HG03520 (cell line): ENCODE data around the gene FIGN.

Experiments
- ATAC-seq: cut with Tn5 transposase; IDR thresholded peaks from one replicate; pipeline ENCODE4 v1.9.1; 2021; ENCODE audit warnings: mild to moderate bottlenecking, moderate library complexity; ENCODE audit not compliant: unreplicated experiment

Gene FIGN

GRCh38 chr2:163617517-163617916, 118.3 kb downstream of the FIGN start:
- no peak for ATAC-seq

GRCh38 chr2:163613266-163613731, 122.5 kb downstream of the FIGN start:
- no peak for ATAC-seq

DNA sequence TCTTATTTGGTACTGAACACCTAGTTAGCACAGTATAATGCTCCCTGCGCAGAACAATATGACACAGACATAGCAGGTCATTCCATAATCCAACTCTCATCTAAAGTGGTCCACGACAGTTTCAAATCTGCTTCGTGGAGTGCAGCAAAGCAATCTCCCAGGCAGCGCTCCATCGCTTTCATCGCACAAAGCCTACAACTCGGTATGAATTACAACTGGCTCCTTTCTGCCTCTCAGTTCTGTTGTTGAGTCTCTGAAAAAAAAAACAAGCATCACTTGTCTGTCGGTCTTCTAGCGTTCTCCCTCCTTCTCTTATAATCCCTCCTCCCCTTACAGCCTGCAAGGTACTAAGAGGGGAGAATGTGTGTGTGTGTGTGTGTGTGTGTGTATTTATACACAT, 123.5 kb downstream of the FIGN start:
- ATAC-seq: no peak

DNA sequence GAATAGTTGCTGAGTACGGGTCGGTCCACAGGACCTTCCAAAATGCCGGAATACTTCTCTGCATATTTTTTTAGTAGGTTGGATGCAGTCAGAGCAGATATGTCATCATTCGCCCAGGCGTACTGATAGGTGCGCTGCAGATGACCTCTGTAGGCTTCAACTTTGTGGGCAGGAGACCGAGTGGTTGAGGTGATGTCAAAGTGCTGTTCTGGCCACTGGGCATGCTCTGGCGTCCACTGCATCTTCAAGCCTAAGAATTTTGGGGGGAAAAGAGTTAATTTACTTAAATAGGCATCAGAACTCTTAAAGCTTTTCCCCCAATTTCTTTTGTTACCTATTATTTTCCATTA, 124.3 kb downstream of the FIGN start:
- ATAC-seq: no peak

DNA sequence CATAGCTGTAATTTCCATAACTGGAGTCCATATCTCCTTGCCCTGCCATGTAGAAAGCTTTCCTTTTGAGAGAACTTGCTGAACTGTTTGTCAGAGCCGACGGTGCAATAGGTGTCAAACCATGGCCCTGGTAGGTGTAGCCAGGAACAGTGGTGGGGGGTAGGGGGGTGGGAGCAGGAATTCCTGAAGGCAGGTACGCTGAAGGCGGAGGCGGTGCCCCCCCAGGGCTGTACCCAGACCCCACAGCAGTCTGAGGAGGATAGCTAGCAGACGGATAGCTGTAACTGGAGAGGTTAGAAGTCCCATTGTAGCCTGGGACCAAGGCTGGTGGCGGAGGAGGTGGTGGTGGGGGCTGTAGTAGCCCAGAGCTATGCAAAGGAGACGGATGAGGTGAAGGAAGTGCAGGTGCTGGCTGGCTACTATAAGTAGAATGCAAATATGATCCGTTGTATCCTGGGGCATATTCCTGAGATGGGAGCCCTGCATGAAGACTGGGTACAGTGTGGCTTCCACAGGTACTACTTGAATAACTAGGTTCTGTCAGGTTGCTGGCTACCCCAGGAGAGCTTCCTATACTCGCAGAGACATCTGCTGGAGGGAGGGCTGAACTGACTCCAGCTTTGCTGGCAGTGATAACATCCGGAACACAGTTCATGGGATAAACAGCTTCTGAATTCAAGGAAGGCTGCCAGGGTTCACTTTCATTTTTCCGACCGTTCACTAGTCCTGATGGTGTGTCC, 124.8 kb downstream of the FIGN start:
- ATAC-seq: no peak

DNA sequence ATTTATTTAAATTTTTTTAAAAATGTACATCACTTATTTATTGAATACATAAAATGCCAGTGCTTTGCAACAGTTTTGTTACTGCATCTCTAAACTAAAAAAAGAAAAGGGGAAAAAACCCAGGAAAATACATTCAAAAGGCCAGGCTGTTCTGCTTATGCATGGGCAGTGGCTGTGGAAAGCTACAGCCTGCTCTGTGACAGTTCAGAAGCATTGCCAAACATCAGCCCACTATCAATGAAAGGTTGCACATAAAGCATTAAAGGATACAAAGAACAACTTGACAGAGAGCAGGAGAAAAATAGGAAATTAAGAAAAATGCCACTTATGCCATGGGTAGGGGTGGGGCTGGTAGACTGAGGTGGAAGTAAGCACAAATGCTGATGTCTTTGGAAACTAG, 128.2 kb downstream of the FIGN start:
- ATAC-seq: no peak

DNA sequence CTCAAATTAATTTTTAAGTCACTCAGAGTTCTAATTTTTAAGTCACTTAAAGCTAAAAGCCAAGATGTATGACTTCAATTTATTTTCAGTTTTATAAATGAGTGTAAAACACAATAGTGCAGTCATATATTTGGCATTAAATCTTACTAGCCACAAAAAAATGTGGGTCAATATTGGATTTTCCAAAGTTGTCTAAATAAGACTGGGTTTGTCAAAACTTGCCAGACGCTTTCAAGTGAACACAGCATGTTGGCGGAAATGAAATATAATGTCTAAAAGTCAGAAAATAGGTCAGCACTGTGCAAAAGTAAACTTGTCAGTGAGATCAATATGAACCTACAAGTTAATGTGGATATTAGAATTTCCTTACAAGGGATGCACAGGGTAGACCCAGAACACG, 128.9 kb downstream of the FIGN start:
- ATAC-seq: no peak

DNA sequence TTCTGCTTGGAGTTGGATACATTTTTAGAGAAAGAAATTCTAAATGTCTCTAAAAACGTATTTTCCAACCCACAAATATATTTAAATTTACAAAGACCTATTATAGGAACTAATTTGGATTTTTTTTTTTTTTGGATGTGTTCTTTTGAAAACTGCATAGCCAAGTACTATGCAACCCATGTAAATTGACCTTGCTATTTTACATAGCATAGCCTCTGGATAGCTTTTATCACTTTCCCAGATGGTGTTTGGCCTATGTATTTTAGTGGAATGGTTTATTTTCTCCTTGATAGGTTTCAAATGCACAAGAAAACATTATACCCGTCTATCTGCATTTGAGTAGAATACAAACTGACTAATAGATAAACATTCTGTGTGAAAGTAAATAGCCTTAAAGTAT, 130.0 kb downstream of the FIGN start:
- ATAC-seq: no peak

DNA sequence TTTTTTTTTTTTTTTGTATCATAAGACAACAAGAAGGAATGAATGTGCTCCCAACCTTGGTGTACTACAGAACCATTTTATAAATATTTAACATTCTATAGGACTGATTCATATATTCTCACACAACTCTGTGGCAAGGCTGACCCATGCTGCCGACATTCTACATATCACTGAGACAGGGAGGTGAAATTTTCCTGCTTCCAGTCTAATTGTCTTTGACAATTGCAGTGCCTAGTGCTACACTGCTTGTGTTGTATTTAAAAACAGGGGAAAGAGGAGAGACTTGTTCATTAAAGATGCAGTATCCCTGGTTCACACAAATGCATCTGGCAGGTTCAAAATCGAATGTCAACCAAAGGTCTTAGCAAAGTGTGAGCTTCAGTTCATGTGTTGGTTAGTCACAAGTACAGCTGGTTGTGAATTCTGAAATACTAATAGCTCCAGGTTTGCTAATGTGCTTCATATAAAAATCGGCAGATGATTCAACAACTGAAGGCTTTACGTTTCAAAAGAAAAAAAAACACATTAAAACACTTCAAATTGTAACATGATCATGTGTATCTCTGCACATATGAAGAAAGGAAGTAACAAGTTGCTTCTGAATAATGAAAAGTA, 130.8 kb downstream of the FIGN start:
- no peak for ATAC-seq

DNA sequence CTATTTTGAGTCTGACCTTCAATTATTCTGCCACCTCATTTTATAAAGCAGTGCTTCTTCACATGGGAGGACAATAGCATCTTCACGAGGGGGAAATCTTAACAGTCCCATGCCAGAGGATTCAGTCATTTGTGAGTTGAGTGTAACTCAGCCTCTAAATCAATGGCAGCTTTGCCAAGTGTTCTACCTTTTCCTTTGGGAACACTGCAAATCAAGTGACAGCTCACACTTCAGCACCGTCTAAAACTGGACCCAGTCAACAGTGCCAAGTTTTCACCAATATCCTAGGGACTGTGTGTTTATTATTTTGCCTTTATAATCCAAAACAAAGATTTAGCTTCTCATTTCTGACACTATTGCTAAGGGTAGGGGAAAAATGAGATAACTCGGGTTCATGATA, 133.6 kb downstream of the FIGN start:
- no peak for ATAC-seq

- ATAC-seq: no peak
Measured at GRCh38 chr2:163601377-163601776, 134.4 kb downstream of the FIGN start.

DNA sequence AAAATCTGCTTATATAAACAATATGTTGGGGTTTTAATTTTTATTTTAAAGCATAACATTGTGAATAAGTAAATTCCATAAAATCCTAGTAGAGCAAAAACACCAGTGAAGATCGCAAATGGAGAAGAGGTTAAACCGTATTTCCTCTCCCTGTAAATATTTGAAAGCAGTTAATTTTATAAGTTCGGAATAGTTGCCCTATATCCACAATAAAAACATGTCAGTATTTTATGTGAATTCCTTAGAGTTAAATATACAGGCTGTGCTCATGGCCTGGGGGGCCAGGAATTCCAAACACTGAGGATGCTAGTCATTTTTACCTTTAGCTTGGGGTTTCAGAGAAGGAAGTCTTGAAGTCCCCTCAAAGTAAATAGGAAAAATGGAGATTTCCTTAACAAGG, 135.0 kb downstream of the FIGN start:
- no peak for ATAC-seq

DNA sequence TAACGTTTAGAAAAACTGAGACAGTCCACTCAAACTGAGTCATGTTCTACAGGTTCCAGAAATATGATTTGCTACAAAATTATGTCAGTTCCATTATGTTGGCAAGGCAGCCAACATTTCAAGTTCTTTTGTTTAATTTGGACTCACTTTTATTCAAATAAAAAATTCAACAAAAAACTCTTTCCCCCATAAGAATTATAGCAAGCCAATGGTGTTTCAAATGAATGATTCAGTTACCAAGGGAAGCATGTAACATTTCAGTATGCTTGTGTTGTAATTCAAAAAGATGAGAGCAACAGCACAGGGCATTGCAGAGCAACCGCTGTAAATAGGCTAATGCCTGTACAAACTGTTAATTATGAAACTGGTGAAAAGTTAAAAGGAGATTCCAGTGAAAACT, 140.8 kb downstream of the FIGN start:
- ATAC-seq: no peak

DNA sequence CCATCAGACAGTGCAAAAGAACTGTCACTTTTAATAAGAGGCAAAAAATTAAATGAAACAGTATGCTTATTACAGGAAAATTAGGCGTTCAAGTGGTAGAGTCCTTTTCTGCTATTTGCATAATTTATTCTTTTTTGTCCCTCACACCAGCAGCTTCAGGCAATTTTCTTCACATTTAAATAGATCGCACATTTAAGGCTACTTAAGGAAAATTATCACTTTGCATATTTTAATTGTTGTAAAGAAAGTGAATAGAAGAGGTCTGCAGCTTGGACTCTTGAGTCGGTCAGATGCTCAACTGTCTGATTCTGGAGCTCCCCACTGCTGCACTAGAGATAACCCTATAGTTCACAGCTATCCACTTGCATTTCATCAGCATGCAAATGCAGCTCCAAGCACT, 141.3 kb downstream of the FIGN start:
- ATAC-seq: no peak

DNA sequence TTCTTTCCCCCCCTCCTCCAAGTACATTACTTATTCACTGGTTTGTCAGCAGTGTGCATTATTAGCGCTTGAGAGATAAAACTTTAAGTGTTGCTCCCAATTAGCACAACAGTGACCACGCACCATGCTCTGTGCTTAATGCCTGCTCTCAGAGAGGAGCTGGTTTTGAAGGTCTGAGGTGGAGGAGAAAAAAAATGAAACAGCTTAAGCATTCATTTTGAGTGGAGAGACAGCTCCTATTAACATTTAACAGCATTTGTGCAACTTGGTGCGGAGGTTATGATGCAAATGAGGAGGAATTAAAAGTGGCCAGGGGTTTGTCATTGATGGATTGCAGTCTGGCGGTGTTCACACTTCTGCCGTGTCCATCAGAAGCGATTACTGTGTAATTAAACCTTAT, 141.8 kb downstream of the FIGN start:
- ATAC-seq: no peak

DNA sequence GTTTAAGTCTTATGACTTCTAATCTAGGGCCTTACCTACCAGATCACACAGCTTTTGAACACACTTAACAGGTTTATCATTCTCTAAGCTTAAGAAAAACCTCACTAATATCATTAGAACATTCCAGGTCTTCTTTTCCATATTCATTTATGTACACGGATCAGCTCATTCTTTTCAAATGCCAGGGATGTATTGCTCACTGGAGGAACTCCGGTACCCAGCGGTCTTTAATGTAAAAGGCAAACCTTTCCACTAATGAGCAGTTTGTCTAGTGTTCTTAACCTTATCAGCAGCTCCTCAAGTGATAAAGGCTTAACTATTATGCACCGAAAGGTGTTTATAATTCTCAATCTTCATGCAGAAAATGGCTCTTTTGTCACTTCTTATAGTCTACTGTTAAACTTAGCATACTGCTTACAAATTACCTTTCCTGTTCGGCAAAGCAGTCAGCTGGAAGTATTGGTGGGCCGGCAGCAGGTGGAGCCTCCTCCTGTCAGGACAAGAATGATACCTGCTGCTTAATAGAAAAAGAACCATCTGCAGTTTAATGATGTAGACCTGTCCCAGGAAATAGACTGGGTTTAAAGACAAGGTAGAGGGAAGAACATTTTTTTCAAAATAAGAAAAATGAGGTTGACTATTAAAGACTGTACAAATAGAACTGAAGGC, 142.7 kb downstream of the FIGN start:
- no peak for ATAC-seq

DNA sequence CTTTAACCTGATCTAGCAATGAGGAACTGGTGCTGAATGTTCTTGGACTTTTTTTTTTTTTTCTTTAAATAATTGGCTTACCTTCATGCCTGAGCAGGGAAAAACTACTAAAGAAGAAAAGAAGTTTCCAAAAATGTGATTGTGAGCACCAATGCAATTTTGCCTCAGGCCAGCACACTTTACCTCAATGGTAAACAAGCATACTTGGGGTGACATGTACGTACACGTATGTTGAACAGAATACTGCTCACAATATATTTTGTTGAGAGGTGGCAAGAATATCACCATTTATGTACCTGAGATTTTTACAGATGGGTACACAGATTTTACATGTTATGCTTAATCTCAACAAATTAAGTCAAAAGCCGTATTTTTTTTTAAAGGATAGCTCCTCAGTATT, 144.3 kb downstream of the FIGN start:
- ATAC-seq: no peak

DNA sequence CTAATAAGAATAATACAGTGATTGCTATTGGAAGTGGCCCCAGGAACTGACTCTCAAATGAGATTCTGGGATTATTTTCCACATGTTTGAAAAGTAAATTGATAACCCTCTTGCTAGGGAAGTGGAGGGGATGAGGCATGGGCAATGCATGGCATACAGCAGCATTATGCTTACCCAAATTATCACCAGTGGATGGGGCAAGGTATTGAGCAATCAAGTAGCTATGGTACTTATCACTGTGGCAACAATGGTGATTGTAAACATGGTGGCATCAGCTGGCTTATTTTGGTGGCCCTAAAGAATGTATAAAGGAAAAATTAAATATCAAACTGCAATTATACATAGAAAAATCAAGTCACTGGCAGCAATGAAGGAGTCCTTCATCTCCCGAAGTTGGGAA, 155.1 kb downstream of the FIGN start:
- no peak for ATAC-seq

GRCh38 chr2:163574309-163574708, 161.5 kb downstream of the FIGN start:
- no peak for ATAC-seq

DNA sequence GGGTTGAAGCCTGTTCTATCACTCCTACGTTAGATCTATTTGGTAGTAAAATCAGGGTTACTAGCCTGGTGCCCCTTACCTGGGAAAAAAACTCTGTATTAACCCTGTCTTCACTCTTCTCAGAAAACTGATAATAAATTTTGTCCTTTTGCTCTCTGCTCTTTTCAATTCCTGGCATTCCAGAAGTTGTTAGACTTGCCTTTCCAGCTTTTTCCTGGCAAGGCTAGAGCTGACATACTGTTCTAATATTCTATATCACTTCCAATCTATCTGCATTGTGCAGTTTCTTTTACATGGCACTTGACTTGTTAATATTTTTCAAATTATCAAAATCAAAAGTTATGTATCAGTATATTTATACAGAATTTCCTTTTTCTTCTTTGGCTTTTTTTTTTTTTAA, 162.2 kb downstream of the FIGN start:
- no peak for ATAC-seq

GRCh38 chr2:163572850-163573249, 163.0 kb downstream of the FIGN start:
- no peak for ATAC-seq

- ATAC-seq: no peak
Measured at GRCh38 chr2:163571423-163572102, 164.2 kb downstream of the FIGN start.
